Measurements from ENCODE around the gene KCNK5. TPM values are rescaled to one million over a fixed set of nuclear protein-coding genes. Genes with fewer than 3 reads are reported as not detected.

Gene KCNK5
- total and polyA plus RNA-seq, 2 of the 8 experiments (the other 6 are each of a cell fraction or from before 2014, with no cell fraction given): 20.9 to 44.3 TPM

DNA sequence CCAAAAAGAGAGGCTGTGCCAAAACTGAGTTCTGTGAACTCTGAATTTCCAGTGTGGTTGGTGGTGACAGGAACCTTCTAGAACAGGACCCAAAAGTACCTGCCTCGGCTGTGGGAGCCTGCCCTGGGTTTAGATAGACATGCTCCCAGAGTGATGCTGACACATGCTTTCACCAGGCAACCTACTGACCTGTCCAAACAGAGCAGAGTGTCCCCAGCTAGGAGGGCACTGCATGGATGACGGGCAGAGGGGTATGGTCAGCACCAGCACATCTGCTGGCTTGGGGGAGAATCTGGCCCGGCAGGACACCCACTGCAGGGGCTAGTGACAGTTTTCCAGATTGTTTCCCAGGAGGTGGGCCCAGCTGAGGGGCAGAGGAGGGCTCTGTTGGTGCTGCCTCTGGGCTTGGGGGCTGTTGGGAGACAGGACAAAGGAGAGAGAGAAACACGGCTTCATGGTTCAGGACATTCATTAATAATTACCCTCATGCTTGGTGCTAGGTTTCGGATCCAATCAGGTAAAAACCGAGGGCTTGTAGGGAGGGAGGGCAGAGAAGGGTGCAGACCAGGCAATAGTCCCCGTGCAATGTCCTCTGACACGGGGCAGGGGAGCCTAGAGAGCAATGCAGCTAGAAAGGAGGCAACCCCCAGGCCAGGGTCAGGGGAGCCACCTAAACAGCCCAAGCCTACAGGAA lies 15.0 kb downstream of the KCNK5 start:
- Histone ChIP-seq H4K91ac (replicated peaks; ENCODE audit: insufficient read length, low read length) (no peak overlapping the region), H4K20me1 (replicated peaks in 1 of 2; ENCODE audit: control insufficient read depth in 1 of 2, insufficient read depth in 2 of 2, low read length in 2 of 2) (peaks cover 45 to 47% of the 10 kb centered on the region in 2 experiments), H3K9ac (replicated peaks in 1 of 4; ENCODE audit: extremely low read depth in 1 of 4, low read depth in 3 of 4, low read length in 3 of 4) (no peak overlapping the region), H2AK5ac (ENCODE audit: low read depth, low read length) (no peak overlapping the region), H3K4me1 (replicated peaks in 1 of 4; ENCODE audit: control insufficient read depth in 3 of 4, insufficient read depth in 4 of 4, low read length in 3 of 4) (peaks cover 18 to 32% (median 24%) of the 10 kb centered on the region in 4 experiments), H3K4ac (replicated peaks; ENCODE audit: insufficient read length, low read depth, low read length) (no peak overlapping the region), H3K4me2 (ENCODE audit: insufficient read depth in 1 of 2, low read depth in 2 of 2, low read length in 2 of 2) (no peak overlapping the region), H2BK15ac (ENCODE audit: low read length) (no peak overlapping the region), H3K4me3 (ENCODE audit: extremely low read depth in 1 of 4, insufficient read depth in 2 of 4, low read depth in 3 of 4, low read length in 4 of 4) (no peak overlapping the region), H4K8ac (ENCODE audit: extremely low read depth, insufficient read depth, low read length) (no peak overlapping the region), H3K18ac (ENCODE audit: extremely low read depth, low read length) (no peak overlapping the region), H3K56ac (replicated peaks; ENCODE audit: insufficient read length, low read depth, low read length) (no peak overlapping the region), H2BK20ac (ENCODE audit: low read length) (no peak overlapping the region), H3K79me1 (ENCODE audit: low read depth, low read length) (peaks cover 25% of the 10 kb centered on the region), H2BK5ac (ENCODE audit: low read depth, low read length) (no peak overlapping the region), H3K23me2 (ENCODE audit: low read depth, low read length) (no peaks in the 10 kb centered on the region), H3K27ac (ENCODE audit: low read depth, low read length) (no peak overlapping the region), H4K5ac (ENCODE audit: insufficient read length, low read depth, low read length) (no peak overlapping the region), H3K14ac (ENCODE audit: insufficient read length) (no peak overlapping the region), H3K36me3 (ENCODE audit: control insufficient read depth in 2 of 4, insufficient read depth in 4 of 4, low read length in 3 of 4) (peaks cover 0 to 10% (median 3%) of the 10 kb centered on the region in 4 experiments; a peak in 3 of 8 replicates), H2BK12ac (ENCODE audit: low read depth, low read length) (no peak overlapping the region), H2AFZ (ENCODE audit: low read length) (no peak overlapping the region), H3K23ac (ENCODE audit: insufficient read length) (no peak overlapping the region), H3K9me3 (ENCODE audit: insufficient read depth in 2 of 2, low read depth in 1 of 2, low read length in 1 of 2) (no peaks in the 10 kb centered on the region), H2BK120ac (replicated peaks; ENCODE audit: low read depth, low read length) (no peak overlapping the region), H3K27me3 (replicated peaks in 1 of 4; ENCODE audit: control insufficient read depth in 3 of 4, extremely low read depth in 1 of 4, insufficient read depth in 3 of 4, low read length in 3 of 4) (no peaks in the 10 kb centered on the region), H3K79me2 (ENCODE audit: control insufficient read depth in 1 of 2, insufficient read depth in 2 of 2, low read length in 2 of 2) (peaks cover 13 to 95% of the 10 kb centered on the region in 2 experiments)
- TF ChIP-seq BRCA1 (IDR thresholded peaks at IDR 0.05; ENCODE audit: low read depth, low read length): no peak
- TF ChIP-seq ASH2L (IDR thresholded peaks at IDR 0.05; ENCODE audit: low read length): no peak
- TF ChIP-seq SIX5 (IDR thresholded peaks at IDR 0.05; ENCODE audit: low read depth, low read length): no peak
- no peak for TF ChIP-seq RXRA (IDR thresholded peaks at IDR 0.05; ENCODE audit: insufficient read depth, low read depth, low read length)
- TF ChIP-seq TCF12 (IDR thresholded peaks at IDR 0.05; ENCODE audit: low read depth, low read length): no peak
- TF ChIP-seq JUND (IDR thresholded peaks at IDR 0.05; ENCODE audit: low read length): no peak
- TF ChIP-seq SRF (IDR thresholded peaks at IDR 0.05; ENCODE audit: low read depth, low read length): no peak
- TF ChIP-seq EZH2 (IDR thresholded peaks at IDR 0.05; ENCODE audit: low read depth, low read length, severe bottlenecking): no peak
- TF ChIP-seq FOSL1 (IDR thresholded peaks at IDR 0.05; ENCODE audit: insufficient read depth, low read depth, low read length): no peak
- FAIRE-seq: no peak
- DNase-seq (ENCODE audit: low read depth in 1 of 2, low spot score in 2 of 2): no peak
- ChIA-PET POLR2A (ENCODE audit: partially characterized antibody) (interaction anchor here (1.0 to 7.8 kb wide), 2 partner anchors 15 to 54 kb away, joined by 3 to 66 read pairs; partner anchors contain the start of gene KCNK5), CTCF (ENCODE audit: partially characterized antibody) (interaction anchor here (0.6 to 72.8 kb wide), 4 partner anchors 0 to 82 kb away, joined by 3 to 1738 read pairs (median 836); partner anchors contain the start of genes KCNK17 and KCNK5)
- 77% methylated on average over 8 of the region's 8 CpGs; no CpG with 5 or more reads in 1 of the 2 experiments for WGBS, 2 experiments (ENCODE audit: extremely low coverage in 1 of 2, insufficient coverage in 1 of 2, insufficient read length in 1 of 2, insufficient replicate concordance in 2 of 2, low coverage in 1 of 2, low lambda C conversion rate in 2 of 2, missing lambda C conversion rate in 1 of 2)
